ENCODE data around the gene CDH7.

DNA sequence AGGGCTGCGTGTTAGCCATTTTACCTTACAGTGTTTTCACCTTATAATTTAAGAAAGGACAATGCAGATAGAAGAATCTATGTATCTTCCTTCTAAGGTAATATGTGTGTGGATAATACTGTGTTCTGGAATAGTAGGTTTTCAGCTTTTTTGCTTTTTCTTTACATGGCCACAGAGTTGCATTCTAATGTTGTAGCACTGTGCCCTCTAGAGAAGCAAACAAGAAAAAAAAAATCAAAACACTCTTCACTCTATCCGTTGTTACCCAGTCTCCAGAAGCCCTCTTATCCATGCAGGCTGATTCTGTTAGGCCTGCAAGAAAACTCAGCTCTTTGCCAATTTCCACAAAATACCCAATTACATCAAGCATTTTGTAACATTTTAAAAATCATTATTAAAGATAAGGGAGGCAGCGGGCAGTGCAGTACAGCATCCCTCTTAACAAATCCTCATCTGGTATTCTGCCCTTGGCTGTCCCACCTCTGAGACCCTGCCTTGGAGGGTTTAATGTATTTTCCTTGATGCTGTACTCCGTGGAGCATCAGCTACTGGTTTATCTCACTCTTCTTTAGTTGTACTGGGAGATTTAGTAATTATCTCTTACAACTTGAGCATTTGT, 41.8 kb downstream of the CDH7 start:
- TF ChIP-seq, protein P1, sequence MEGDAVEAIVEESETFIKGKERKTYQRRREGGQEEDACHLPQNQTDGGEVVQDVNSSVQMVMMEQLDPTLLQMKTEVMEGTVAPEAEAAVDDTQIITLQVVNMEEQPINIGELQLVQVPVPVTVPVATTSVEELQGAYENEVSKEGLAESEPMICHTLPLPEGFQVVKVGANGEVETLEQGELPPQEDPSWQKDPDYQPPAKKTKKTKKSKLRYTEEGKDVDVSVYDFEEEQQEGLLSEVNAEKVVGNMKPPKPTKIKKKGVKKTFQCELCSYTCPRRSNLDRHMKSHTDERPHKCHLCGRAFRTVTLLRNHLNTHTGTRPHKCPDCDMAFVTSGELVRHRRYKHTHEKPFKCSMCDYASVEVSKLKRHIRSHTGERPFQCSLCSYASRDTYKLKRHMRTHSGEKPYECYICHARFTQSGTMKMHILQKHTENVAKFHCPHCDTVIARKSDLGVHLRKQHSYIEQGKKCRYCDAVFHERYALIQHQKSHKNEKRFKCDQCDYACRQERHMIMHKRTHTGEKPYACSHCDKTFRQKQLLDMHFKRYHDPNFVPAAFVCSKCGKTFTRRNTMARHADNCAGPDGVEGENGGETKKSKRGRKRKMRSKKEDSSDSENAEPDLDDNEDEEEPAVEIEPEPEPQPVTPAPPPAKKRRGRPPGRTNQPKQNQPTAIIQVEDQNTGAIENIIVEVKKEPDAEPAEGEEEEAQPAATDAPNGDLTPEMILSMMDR (IDR thresholded peaks at IDR 0.05) = no peak
- no peak for TF ChIP-seq POLR2A (IDR thresholded peaks at IDR 0.05)
